Stimulated activated CD4-positive, alpha-beta T cell treated with anti-CD3 and anti-CD28 coated beads, Interleukin-15, amount 100 ng/mL, for 24 hours (primary cell): ENCODE data around the gene ARHGAP28.

ENCODE experiments used
- DNase-seq: peaks from one replicate; pipeline ENCODE4 v3.0.0-alpha.2; 2020

The ARHGAP28 gene

DNA sequence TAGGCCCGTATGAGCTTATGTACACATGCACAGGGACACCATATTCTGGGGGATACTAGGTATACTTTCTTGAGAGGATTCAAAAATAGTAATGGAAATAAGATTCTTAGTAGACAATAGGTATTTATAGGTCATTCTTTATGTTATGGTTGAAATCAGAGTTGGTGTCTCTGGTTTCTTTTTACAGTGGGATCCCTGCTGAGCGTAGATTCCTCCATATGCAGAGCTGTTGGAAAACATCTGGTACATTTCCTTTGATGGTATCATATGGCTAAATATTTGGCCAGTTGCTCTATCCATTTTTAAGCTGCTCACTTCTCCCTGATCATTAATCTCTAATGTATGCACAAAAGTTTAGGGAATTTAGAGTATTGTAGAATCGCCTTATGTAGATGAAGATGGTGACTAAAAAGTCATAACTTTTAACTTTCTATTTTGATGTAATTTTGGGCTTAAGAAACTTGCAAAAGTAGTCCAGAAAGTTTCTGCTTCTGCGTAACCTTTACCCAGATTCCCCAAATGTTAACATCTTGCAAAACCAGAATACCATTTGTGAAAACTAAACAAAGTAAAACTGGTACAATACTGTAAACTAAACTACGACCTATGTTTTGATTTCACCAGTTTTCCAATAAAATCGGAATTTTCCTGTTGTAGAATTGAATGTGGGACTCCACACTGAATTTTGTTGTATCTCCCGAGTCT lies 5.4 kb downstream of the ARHGAP28 start:
- DNase-seq: no peak

DNA sequence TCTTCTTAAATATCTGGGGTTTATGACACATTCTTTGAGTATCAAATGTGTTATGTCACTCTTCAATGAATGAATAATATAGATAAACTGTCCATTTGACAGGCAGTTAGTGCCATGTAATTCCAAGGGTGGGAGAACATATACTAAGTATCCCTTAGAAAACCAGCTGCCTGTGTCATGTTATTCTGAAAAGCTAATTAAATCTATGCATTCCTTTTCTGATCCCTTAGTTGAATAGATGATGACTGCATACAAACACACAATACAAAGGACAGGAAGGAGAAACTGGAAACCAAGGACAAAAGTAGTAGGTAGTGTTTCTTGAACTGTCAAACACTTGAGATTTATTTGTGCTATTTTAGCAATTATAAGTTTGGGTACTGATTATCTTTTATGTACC lies 8.3 kb downstream of the ARHGAP28 start:
- no peak for DNase-seq

DNA sequence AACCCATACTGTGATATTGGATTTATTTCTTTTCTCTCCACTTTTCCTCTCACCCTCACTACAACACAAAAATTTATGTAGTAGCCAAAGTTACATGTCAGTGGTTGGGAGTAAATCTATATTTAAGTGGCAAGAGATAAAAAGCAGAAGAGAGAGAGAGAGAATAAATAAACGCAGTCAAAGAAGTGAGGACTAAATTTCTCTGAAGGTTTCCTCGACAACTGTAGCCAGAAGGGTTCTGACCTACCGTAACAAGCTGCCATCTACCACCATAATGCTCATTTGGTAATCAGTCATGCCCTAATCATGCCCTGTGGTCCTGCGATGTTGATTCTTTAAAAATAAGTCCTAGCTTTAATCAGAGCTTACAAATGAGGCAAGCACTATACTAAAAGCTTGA lies 9.1 kb downstream of the ARHGAP28 start:
- no peak for DNase-seq

DNA sequence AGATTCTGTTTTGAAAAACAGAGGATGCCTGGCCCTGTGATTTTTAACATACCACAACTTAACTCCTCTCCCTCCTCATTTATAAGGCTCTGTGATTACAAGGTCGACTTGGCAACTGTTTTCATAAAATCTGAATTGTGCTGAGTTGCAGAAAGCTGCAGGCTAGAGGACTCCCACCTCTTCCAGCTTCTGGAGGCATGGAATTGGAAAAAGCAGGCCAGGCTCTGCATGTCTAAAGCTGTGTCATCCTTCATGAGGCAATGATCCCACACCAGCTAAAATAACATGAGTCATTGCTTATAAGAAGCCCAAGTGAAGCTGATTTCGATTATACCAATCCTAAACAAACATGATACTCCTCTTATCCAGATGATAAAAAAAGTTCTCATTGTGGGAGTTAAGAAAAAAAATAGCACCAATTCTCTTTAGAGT lies 11.7 kb downstream of the ARHGAP28 start:
- DNase-seq: no peak

DNA sequence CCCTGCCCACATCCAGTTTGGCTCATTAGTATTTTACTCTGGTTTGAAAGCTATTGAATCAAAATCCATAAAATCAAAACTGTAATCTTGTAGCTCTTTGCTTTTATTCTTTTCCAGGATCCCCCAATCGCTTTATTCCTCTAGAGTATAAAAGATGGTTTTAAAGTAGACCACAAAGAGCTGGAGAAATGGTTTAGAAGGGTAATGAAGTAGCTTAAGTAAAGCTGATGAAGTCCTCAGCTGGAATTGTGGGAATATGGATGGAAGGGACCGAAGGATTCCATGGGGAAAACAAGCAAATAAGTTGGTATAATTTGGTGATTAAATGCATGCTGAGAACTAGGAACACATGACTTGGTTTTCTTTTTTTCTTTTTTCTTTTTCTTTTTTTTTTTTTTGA lies 12.3 kb downstream of the ARHGAP28 start:
- DNase-seq: no peak

DNA sequence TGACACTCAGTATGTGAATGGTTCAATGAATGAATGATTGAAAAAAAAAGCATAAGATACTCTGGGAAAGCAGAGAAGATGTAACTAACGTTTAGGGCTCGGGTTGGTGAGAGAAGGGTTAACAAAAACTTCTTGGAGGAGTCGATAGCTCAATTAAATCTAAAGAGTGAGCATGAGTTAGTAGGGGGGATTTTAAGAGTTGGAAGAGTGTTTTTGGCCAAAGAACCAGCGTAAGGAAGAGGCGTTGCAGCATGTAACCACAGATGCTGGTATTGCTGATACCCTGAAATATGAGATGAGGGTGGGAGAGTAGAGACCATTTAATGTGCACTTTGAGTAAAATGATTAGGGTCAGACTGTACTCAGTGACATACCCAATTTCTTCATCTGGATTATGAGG lies 14.5 kb downstream of the ARHGAP28 start:
- DNase-seq: no peak

DNA sequence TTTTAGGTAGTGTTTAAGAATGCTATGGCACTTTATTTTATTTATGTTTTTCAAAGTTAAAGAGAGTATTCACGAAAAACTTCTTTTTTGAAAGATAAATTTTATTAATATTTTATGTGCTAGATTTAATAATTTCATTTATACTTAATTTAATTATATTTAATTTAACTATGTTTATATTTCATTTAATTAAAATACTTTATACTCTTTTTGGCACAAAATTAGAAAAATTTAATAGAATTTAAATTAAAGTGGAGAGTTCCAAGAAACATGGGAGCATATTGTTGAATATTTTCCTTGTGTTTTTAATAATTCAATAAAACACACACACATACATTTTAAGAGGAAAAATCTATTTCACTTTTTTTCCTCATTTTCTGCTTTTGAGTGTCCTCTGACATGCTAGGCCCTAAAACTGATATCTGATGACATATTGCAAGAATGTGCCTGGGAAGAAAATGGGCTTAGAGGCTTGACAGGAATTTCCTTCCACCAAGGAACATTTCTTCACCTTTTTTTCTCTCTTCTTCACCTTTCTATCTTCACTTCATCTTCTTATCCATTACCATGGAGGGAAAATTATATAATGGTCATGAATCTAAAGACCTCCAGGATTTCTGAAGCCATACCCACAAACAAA lies 15.4 kb downstream of the ARHGAP28 start:
- DNase-seq: no peak

DNA sequence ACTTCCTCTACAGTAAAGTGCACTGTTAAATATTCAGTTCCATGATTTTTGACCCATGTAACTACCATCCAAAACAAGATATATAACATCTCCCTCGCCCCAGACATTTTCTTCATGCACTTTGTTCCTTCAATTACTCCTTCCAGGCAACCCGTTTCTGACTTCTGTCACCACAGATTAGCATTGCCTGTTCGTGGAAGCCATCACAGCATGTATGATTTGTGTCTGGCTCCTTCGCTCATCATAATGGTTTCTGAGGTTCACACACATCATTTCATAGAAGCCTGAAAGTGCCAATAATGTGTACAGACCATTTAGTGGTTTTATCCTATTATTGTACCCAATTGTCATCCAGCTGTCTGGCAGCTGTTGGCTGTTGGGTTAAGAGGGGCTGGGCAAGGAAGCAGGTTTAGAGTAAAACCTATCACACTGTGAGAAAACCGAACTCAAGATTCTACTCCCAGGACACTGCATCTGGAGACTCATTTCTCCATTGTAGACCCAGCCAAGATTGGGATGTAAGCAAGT lies 16.1 kb downstream of the ARHGAP28 start:
- DNase-seq: no peak

DNA sequence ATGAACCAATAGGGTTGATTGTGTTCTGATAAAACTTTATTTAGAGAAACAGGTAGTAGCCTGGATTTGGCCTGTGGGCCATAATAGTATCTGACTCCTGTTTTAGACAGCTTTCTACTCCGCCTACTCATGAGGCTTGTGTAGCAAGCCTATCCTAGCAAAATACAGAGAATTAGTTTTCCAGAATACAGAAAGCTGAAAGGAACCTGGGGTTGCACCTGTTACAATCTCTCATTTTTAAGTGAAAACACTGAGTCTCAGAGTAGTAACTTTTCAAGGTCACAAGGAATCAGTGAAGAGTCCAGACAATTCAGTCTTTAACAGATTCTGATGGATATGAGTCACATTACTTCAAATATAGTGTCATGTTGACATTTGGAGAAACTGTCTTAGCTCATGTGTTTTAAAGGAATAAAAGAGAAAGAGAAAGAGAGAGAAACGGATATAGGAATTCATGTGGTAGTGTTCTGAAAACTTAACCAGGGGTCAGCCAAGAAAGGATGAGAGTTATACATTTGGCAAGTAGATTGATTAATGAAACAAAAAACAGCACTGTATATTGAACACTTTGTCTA lies 17.0 kb downstream of the ARHGAP28 start:
- DNase-seq: no peak

DNA sequence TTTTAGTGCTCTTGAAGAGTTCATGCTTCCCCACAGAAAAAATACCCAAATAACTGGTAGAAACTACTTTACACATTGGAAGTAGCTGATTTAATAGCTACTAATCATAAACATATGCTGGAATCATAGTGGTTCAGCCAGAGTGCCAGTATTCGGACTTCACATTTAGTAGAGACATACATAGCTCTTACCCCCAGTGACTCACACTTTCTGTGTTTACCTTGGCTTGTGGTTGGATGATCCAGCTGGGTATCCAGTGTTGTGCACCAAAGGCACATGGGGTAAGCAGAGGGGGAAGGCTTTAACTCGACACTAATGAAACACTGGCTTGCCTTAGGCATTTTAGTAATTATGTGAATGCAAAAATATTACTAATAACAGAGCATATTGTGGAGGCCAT lies 18.1 kb downstream of the ARHGAP28 start:
- no peak for DNase-seq

DNA sequence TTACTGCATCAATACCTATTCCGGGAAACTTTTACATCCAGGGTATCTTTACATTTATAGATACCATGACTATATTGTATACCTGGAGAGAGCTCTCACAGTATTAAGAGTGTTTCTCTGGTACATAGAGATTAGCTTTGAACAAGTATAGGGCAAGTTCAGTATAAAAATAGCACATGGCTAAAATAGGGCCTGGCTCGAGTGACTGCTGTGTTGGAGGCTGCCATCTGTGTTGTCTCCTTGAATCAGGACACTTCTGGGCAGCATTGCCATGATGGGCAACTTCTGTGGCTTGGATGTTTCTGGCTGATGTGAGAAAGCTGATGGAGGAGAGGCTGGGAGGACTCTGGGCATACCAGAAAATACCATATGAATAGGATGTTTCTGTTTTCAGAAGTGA lies 18.7 kb downstream of the ARHGAP28 start:
- no peak for DNase-seq

DNA sequence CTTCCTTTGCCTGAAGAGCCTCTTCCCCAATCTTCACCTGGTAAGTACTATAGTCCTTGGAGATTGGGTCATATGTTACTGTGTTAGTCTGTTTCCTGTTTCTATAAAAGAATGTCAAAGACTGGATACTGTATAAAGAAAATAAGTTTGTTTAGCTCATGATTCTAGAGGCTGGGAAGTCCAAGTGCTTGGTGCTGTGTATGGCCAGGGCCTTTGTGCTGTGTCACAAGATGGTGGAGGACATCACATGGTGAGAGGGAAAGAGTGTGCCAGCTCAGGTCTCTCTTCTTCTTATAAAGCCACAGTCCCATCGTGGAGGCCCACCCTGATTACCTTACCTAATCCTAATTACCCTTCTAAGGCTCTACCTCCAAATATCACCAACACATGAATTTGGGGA lies 20.9 kb downstream of the ARHGAP28 start:
- DNase-seq: no peak

DNA sequence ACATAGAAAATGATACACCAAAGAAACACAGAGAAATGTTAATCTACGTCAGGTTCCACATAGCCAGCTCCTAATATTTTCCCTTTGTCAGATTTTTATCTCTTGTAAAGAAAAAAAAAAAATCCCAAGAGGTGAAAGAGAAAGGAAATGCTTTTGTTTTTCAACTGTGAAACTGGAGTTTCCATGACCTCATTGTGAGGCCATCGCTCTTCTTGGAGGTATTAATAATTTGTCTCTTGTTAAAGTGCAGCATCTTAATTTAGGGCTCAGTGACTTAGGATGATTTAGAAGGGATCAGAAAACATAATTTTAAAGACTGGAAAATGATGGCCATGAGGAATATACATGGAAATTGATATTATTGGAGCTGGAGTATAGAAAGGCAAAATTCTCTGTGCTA lies 21.7 kb downstream of the ARHGAP28 start:
- no peak for DNase-seq

DNA sequence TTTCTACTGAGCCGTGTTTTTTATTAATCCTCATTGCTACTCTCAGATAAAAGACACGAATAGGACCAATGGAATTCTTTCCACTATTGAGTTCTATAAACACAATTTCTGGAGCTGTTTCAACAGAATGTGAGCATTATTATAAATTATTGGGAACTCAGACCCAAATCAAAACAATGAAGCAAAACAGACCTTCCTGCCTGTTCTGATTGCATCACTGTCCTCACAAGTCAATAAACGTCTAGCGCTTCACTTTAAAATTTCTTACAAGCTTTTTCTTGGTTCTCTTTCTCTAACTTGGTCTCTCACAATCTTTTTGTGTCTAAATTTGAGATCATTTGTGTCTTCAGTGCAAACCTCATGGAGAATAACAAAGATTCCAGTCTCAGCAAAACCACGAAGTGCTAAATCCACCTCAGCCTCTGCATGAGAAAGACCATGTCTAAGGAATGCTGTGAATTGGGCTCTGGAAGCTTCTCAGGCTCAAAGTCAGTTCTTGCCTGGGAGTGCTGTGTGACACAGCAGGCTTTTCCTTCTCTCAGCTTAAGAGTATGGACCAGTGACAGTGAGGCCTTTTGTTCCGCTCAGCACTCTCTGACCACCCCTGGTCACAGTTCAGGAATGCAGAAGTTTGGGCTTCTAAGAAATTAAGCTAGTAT lies 22.8 kb downstream of the ARHGAP28 start:
- DNase-seq: no peak

DNA sequence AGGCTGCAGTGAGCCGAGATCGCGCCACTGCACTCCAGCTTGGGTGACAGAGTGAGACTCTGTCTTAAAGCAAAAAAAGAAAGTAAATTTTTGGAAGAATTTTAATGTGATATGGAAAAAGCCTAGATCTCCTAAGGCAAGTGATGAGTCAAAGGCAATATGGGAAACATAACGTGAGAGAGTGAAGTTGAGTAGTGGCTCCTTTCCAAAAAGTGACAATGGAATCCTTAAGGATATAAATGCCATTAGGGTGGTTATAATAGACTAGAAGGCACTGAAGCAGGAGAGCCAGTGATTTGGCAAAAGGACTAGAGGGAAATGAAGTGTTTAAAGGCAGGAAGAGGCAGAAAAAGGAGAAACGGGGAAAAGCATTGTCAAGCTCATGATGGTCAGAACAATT lies 25.6 kb downstream of the ARHGAP28 start:
- DNase-seq: no peak

DNA sequence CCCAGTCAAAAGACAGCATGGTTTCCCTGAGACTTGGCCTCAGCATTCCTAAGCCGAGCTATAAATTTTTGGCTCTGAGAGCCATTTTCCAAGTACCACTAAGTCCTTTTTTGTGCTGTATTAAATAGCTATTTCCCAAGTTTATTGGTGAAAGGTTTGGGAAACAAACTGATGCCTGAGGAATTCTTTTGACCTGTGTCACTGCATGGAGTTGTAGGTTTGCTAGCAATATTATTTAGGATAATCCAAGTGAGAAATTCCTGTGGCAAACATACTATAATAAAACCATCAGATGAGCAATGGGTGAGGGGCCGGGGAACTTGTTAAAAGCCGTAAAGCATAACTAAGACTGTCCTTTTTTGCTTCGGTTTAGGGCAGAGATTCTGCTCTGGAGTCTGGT lies 28.4 kb downstream of the ARHGAP28 start:
- no peak for DNase-seq

DNA sequence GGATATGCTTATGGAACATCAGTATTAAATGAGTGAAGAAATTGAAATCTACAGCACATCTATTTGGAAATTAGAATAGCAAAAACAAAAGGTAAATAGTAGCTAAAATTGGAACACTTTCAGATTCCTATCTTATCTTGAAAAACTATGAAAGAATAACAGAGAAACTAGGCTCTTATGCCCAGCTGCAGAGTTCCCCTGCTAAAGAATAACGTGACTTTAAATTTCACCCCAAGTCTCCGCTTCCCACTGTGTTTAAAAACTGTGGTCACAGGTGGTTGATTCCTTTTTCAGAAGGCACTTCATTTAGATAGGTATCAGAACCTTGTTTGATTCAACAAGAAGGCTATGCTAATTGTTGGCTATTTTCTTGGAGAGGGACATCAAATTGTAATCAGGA lies 30.1 kb downstream of the ARHGAP28 start:
- no peak for DNase-seq

DNA sequence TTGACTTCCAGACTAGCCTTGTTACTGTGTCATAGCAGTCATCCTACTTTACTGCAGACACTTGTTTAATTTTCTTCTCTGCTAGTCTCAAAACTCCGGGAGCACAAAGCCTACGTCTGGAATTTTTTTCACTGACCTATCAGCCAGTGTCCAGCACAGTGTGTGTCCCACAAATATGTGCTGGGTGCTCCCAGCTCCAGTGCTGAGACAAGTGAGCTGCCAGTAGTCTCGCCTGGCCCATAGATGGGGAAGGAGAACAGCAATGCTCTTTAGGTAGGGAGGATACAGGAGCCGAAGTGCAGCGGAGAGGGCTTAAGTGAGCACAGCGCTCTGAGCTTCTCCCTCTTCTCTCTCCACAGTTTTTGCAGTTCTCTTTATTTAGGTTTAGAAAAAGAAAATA lies 34.0 kb downstream of the ARHGAP28 start:
- DNase-seq: no peak

DNA sequence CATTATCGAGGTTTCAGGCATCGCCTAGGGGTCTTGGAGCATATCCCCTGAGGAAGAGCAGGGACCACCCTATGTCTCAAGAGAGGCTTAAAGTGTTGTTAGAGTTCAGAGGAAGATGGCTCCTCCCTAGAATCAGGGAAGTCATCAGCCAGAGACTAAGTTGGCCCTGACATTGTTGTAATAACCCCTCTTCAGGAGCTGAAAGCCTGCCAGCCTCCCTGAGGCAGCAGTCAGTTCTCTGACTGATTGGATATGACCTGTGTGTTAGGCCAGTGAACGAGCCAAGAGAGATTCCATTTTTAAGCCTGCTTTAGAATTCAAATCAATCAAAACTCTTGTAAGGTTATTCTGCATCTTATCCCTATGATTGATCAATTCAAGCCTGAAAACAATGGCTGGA lies 34.9 kb downstream of the ARHGAP28 start:
- no peak for DNase-seq

DNA sequence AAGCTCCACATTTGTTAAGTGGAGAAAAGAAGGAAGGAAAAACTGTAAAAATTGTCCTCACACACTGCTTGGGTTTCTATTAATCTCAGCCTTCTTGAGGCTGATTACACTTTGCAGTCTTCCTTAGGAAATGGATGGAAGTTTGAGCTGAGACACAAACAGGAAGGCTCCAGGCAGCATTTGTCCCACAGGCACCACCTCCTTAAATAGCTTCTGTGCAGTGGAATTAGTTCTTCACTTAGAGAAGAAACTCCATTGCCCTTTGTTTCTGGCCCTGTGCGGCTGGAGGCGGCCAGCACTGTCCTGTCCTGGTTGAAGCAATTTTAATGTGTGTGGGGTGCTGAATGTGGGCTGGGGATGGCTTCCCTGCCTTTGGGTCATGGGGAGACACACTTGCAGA lies 44.3 kb downstream of the ARHGAP28 start:
- DNase-seq: no peak

DNA sequence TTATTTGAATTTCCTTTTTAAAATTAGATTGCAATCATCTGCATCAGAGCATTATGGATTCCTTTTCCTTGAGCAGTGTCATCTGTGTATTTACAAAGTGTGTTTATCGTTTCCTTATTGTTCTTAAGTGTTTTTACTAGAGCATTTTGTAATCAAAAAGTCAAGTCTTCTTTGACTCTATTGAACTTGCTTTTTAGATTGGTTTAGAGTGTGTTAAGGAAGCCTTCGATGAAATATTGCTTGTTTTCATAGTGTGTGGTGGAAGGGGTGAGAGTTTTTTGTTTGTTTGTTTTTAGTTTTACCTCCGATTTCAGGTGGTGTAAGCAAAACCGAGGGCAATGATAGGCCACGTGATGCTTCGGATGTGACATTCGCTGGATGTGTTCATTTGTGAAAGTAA lies 45.7 kb downstream of the ARHGAP28 start:
- DNase-seq: no peak

DNA sequence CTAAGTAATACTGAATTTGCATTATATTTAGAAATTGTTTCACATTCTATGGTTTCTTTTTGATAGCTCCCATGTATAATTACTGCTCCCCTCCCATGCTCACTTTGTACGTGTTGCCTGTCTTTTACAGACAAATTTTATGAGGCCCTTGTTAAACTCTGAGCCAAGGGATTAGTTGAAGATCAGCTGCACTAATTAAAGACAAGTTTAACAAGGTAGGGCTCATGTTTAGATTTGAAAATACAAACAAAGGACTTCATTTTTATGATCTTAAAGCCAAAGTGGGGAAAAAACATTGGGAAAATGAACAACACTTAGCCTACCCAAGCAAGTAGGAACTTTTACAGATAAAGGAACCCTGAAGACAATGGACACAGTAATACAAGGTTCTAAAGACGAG lies 46.2 kb downstream of the ARHGAP28 start:
- no peak for DNase-seq

DNA sequence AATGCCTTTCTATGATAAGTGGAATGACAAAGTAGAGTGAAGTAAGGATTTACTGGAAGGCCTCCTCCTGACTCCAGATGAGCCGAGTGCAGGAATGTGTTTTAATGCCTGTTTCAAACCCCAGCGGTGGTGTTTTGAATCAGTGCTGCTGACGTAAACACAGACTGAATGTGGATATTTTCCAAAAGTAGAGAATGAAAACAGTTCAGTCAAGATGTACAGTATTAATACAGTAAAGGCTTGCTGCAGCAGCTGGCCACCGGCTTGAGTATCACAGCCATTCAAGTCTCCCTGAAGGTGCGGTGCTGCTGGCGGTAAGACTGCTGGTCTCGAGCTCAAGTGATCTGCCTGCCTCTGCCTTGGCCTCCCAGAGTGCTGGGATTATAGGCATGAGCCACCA lies 46.7 kb downstream of the ARHGAP28 start:
- DNase-seq: no peak

DNA sequence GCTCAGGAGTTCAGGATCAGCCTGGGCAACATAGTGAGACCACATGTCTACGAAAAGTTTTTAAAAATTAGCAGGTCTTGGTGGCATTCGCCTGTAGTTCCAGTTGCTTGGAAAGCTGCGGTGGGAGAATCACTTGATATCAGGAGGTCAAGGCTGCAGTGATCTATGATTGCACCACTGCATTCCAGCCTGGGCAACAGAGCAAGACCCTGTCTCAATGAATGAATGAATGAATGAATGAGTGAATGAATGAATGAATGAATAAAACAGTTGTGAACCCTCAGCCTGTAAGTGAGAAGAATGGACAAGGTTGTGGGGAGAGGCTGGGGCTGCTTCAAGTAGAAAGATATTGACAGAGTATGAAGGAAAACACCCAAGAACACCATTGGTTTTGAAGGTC lies 48.0 kb downstream of the ARHGAP28 start:
- DNase-seq: no peak
